AML-193 (cell line): ENCODE results near the gene BTBD9.

Source experiments
- DNase-seq, 2 experiments: peaks; one replicate each; lab custom pipeline; 2025; lab: John Stamatoyannopoulos, UW

BTBD9 gene

DNA sequence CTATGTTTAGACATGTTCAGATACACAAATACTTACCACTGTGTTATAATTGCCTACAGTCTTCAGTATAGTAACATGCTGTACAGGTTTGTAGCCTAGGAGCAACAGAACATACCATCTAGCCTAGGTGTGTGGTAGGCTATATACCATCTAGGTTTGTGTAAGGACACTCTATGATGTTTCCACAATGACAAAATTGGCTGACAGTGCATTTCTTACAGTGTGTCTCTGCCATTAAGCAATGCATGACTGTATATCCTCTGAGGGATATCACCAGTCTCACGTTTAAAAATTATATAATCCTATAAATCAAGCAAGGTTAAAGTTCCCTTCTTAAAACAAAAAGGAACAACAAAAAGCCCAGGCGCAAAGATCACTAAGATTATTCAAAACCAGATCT, 352.2 kb downstream of the BTBD9 start:
- no peak for DNase-seq

GRCh38 chr6:38284802-38285394, 354.8 kb downstream of the BTBD9 start:
- no peak for DNase-seq

GRCh38 chr6:38283734-38284362, 355.9 kb downstream of the BTBD9 start:
- no peak for DNase-seq

DNA sequence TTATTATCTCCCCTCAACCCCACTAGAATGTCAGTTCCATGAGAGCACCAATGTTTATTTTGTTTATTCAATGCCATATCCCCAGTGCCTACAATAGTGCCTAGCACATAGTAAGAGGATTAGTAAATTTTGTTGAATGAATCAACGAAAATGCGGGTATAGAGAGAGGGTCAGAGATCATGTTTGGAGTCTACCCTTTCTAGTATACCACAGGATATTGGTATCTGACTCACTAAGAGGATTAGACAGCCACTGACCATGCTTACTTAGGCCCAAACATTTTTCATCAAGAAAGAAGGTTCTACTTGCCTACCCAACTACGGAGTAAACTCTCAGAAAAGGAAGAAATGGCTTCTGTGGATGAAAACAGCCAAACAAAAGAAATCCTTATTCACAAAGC, 356.8 kb downstream of the BTBD9 start:
- no peak for DNase-seq

- DNase-seq: no peak
Measured at GRCh38 chr6:38281126-38281525, 358.6 kb downstream of the BTBD9 start.

DNA sequence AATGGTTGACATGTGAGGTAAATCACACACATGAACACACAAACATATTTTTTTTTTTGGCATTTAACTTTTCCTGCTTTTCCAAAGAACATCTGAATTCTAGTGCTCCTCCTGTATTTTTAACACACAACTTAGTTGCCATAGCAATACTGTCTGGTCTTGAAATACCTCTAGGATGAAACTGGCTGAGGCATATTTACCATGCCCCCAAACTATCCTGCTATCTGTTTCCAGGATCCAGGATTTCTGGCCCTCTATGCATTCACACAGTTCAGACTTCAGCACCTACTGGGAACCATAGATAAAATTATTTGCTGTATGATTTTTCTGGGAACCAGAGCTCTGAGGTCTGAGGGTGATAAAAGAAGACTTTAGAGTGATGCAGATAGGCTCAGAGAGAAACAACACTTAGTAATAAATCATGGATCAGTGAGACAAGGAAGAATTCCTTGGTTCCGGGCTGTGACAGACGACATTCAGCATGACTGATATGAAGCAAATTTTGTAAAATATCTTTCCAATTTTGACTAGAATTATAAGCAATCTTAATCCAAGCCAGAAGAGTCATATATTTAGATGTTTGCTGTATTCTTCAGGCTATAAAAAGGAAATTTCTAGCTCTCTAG, 359.7 kb downstream of the BTBD9 start:
- DNase-seq: no peak

- DNase-seq: no peak
Measured at GRCh38 chr6:38279423-38279822, 360.3 kb downstream of the BTBD9 start.

GRCh38 chr6:38273325-38273724, 366.4 kb downstream of the BTBD9 start:
- no peak for DNase-seq

DNA sequence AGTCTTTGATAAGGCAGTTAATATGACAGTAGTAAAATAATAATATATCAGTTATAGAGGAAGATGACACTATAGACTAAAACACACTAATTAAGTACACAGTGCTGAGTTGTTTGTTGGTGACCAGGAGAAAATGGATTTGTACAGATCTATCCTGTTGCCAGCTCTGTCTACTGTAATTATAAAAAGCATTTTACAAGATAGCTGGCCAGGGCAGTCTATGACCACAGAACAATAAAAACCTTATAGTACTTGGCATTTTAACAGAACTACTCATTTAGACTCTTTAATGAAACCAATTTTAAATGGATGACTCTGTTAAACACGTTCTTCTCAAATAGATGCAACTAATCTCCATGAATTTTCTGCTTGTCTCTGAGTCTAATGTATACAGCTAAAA, 367.5 kb downstream of the BTBD9 start:
- DNase-seq: no peak

DNA sequence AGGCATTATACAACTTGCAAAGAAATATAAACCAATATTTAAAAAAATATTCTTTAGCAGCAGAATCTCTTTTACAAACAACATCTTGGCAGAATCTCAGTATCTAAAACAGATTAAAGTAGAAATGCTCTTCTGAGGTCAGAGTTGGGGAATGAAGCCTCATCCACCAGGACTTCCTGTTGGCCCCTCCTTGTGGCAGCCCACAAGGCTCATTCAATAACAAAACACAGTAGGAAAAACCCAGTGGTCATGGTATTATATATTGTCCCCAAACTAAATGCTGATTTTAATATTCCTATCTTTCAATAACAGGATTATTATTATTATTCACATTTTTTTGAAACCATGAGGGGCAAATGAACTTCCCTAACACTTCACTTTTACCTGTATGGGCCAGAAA, 368.6 kb downstream of the BTBD9 start:
- no peak for DNase-seq

DNA sequence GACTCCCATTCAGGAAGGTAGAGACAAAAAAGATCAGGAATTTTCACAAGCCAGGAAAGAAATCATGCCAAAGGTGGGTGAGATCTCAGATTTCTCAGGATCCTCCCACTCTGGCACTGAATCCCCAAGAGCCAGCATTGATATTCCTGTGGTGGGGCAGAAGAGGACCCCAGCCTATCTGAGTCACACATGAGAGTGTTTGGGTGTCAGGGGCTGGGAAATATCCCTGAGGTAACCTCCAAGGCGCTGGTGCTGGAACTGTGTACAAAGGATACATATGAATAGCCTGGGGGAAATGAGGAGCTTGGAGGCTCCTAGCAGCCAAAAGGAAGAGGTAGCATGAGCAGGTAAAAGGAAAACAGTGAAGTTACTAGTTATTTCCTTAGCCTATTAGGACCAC, 369.4 kb downstream of the BTBD9 start:
- no peak for DNase-seq

DNA sequence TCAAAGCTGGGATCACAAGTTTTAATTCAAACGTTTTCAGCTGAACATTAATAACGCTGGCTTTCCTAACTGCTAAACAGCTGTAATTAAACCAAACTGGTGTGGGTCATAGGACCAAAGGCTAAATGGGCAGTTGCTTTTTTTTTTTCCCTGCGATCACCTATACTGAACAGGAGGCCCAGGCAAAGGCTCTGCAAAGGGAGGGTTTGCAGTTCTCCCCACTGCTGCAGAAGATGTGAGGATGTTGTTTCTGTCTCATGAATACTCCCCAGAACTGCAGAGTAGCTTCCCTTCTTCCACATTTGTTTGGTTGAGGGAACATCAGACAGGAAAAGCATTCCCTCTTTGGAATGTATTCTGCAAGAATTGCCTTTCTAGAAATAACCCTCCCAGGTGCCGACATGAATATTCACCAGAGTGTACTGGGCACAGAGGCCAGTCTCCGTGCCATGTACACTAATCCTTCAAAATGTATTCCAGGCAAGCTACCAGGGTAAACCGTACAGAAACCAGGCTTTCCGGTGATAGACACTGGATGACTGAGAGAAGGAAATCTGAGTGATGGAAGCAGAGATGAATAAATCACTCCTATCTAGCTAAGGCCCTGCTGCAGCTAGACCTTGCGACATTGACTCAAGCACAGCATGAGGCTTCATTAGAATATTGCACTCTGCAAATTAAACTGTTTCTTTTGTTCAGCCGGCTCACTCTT, 370.1 kb downstream of the BTBD9 start:
- DNase-seq: no peak

DNA sequence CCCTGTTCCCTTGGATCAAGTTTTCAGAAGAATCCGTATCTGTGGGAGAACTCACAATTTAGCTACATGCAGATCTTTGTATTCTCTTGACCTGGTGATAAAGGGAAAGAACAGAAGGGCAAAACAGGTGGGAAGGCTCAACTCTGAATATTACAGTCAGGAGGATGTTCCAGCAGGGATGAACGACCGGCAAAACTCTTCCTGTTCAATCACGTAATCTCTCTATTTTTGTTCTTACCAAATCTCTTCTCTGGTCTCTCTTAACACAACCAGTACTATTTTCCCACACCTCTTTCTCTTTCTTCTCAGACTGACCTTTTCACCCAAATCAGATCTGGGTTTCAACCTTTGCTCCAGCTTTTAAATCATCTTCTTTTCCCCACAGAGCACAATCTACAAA, 371.4 kb downstream of the BTBD9 start:
- no peak for DNase-seq

GRCh38 chr6:38266921-38267354, 372.8 kb downstream of the BTBD9 start:
- no peak for DNase-seq

- DNase-seq: no peak
Measured at GRCh38 chr6:38264605-38265004, 375.1 kb downstream of the BTBD9 start.

DNA sequence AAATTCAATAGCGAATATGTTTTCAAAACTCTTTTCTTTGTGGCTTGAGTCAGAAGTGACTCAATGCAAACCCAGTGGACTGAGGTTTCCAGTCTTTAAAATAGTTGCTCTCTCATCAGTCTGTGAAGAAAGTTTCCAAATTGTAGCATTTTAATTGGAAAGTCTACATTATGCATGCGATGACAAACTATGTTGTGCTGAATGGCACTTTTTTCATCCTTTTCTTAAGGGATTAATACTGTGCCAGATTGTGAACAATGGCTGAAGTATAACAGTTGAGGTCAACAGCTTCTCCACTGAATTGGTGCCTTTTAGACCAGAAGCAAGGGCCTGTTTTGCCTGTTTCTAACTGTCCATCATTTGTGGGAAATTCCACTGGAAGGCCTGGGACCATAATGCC, 377.1 kb downstream of the BTBD9 start:
- DNase-seq: no peak

DNA sequence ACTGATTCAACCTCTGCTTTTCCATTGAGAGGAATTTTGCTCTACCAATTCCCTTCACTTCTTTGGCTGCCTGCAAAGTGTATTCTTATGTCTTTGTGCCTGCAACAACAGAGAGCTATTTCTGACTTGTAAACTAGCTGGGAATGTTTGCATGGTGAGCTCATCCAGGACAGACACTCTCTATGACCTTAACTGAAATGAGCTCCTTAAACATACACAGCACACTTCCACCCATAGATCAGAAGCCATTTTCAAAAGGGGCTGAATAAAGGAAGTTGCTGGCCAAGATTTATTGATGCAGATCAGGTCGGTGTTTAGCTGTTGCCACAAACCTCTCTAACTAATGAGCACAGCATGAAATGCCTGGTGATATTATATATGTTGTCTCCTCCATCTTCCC, 377.7 kb downstream of the BTBD9 start:
- no peak for DNase-seq

DNA sequence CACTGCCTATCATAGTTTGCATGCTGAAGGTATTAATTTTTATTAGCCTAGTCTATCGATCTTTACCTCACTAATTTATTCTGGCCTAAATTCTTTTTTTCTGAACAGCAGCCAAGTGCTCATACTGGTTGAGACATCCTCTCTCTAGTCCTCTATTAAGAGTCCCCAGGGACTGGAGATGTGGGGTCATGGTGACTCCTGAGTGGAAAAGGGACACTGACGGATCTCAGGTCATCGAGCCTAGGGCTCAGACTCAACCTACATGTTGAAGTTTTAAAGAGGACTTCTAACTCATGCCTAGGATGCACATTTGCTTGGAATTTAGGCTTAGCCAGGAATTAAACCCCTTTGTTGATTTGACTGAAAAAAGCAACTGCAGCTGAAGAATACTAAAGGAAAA, 378.1 kb downstream of the BTBD9 start:
- no peak for DNase-seq

- peak in 1 of 2 experiments; percentile 5 for DNase-seq
Measured at GRCh38 chr6:38259736-38260135, 380.0 kb downstream of the BTBD9 start.

DNA sequence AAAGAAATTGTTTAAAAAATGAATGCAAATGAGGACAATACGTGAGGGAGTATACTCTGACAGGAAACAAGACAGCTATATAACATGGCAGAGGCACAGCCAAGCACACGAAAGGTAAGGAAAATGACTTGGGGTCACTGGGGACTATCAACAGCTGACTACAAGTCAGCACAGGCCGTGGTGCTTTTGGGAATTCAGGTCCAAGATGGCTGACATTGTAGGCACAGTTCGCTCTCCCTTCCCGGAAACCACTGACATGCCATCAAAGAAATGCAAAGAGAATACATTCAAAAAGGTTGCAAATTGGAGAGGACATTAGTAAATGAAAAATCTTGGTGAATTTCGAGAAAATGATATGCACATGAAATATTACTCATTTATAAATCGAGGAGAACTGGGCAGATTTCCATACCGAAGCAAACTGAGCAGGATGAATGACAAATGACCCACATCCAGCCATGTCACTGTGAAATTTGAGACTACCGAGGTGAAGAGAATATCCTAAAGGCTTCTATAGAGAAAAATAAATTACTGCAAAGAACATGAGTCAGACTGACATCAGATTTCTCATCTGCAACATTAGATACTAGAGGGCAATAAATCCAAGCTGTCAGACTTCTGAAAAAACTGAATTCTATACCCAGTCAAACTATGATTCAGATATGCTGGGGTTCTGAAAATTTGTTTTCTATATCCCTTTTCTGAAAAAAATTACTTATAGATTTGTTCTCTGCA, 391.1 kb downstream of the BTBD9 start:
- no peak for DNase-seq

DNA sequence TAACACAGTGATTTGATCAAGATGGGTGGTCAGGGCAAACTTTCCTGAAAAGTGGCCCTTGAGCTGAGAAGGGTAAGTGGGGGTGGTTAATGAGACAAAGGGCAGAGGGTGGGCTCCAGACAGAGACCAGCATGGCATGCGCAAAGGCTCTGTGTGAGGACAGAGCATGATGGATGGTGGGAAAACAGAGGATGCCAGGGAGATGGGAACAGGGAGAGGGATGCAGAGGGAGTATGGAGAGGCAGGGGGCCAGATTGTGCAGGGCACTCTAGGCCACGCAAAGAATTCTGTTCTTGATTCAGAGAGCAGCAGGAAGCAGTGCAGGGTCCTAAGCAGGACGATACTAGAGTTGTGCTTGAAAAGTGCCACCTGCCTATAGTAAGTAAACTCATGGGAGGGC, 394.4 kb downstream of the BTBD9 start:
- DNase-seq: no peak

GRCh38 chr6:38244869-38245268, 394.9 kb downstream of the BTBD9 start:
- DNase-seq: no peak
